HG02885 (cell line): ENCODE data around the gene NME4.
"Not testable (repeated sequence)": the region's sequence is repeated elsewhere in the genome, so short reads cannot be mapped to it uniquely, and the experiment has no call there.

ENCODE experiments used
- ATAC-seq: cut with Tn5 transposase; IDR thresholded peaks from one replicate; pipeline ENCODE4 v1.9.1; 2021; ENCODE audit warnings: mild to moderate bottlenecking; ENCODE audit not compliant: unreplicated experiment, poor library complexity

Gene NME4

GRCh38 chr16:397135-397661 lies at the start of gene NME4:
Gene NME4 (plus strand): TSS chr16:397199. CDS start chr16:397223, 24 bp downstream.
- no peak for ATAC-seq

GRCh38 chr16:347203-347602 lies 49.8 kb upstream of the NME4 start:
- ATAC-seq = no peak

GRCh38 chr16:348495-348894 lies 48.5 kb upstream of the NME4 start:
- ATAC-seq = not testable (repeated sequence)

DNA sequence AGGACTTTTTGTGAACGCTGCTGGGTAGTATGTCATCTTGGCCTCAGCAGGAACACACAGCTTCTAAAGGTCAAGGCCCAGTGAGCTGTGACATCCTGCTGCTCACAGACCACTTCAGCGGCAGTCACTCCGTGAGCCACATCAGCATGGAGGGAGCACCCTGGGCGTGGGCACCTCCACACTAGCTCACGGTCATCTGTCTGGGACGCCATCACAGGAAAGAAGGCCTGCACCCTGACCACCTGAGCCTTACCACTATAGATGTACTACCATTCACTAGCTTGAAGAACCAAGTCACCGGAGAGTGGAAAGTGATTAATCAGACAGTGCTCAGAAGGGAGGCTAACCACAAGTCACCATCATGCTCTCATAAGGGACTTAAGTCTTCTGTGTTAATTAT lies 47.8 kb upstream of the NME4 start:
- no peak for ATAC-seq

- no peak for ATAC-seq
Measured at GRCh38 chr16:350203-350602, 46.8 kb upstream of the NME4 start.

DNA sequence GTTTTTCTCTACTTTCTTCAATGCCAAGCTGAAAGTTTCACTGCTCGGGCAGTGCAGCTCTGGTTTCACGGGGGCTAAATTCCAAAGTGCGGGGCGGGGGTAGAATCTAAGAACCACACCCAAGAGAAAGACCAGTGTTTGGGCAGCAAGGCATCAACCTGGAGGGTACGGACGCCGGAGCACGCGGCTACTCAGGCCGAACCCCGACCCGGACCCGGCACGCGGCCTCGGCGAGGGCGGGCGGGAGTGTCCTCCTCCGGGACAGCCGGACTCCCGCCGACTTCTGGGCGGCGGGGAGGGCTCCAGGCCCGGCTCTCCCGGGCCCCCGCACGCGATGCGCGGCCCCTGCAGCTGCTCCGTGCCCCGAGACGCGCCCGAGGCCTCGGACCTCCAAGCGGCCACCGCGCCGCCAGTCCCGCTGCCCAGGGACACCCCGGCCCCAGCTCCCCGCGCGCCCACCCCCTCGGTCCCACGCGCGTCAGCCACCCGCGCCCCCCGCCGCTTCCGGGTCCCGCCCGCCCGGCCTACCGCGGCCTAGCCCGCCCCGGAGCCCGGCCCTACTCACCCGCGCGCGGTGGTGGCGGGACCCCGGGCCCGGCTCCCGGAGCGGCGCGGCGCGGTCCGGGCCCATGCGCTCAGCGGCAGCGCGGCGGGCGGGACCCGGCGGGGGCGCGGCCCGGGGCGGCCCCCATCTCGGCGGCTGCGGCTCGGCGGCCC lies 45.0 kb upstream of the NME4 start:
- peak; percentile 29 for ATAC-seq

GRCh38 chr16:352547-353403 lies 44.2 kb upstream of the NME4 start, which contains the start of gene AXIN1:
Gene AXIN1 (minus strand): TSS chr16:352723. CDS start chr16:347025, 5,698 bp downstream.
- peak; percentile 76 for ATAC-seq

GRCh38 chr16:353404-354290 lies 43.4 kb upstream of the NME4 start:
- no peak for ATAC-seq

- no peak for ATAC-seq
Measured at GRCh38 chr16:354291-354881, 42.6 kb upstream of the NME4 start.

- no peak for ATAC-seq
Measured at GRCh38 chr16:354971-355461, 42.0 kb upstream of the NME4 start.

- ATAC-seq = no peak
Measured at GRCh38 chr16:356741-357140, 40.3 kb upstream of the NME4 start.

DNA sequence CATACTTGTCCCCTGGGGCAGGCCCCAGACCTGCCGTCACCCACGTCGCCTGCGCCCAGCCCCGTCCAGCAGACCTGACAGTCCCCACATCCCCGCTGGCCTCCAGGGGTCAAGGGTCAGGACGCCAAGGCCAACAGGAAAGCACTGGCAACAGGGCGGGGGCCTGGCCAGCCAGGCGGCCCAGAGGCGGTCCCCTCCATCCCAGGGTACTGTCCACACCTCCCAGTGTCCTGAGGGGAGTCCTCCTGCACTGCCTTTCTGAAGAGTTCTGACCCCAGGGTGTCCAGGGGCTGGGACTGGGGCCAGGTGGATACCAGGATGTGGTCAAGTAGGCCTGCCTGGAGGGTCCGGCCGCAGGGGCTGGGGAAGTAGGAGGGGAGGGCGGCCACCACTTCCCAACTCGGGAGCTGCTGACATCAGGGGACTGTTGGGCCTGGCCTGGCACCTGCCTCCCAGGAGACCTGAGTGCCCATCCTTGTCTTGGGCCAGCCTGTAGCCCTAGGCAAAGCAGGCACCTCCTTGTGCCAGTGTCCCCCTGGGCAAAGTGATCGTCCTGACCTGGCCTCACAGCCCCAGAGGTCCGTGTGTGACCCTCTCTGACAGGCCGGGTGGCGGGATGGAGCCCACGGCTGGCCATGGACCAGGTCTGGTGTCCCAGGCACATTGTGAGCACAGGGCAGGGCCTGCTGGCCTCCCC lies 37.8 kb upstream of the NME4 start:
- ATAC-seq = no peak

DNA sequence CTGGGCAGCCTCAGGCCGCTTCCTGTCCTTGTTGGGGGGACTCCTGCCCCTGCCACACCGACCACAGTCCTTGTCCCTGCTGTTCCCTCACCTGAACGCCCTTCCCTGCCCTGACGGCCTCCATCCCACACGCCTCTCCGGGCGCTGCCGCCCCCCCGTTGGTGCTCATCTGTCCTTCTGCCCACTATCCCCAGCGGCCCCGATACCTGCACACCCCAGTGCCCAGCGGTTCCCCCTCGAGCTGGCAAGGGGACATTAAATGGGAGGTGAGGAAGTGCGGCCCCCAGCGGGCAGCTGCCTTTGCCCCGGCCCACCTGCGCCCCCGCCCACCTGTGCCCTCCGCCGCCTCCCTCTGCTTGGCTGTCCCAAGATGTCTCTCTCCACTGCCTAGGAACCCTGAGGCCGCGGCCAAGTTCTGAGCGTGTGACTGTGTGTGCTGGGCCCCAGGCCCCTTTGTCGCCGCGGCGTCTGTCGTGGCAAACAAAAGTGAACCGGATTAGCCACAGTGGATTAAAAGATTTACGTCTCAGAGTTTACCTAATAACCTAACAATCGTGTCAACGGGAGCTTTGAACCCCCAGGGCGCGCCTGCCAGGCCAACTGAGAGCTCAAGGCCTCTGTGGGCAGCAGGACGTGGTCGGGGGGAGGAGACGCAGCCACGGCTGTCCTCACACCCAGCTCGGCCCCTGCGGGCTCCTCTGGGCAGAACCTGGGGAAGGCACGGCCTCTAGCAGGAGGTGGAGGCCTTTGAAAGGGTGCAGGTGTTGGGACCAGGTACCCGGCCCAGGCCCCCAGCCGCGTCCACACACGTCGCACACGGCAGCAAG lies 36.9 kb upstream of the NME4 start:
- no peak for ATAC-seq

GRCh38 chr16:360698-361336 lies 36.2 kb upstream of the NME4 start:
- no peak for ATAC-seq

GRCh38 chr16:361341-361871 lies 35.6 kb upstream of the NME4 start:
- no peak for ATAC-seq

GRCh38 chr16:361872-362701 lies 34.9 kb upstream of the NME4 start:
- peak; percentile 51 for ATAC-seq

DNA sequence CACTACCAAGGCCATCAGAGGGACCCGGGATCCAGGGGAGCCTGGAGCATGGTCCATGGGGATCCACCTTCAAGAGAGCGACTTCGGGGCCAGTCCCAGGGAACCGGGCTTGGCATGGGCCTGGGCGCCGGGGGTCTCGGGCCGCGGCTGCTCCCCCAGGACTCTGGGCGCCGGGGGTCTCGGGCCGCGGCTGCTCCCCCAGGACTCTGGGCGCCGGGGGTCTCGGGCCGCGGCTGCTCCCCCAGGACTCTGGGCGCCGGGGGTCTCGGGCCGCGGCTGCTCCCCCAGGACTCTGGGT lies 34.3 kb upstream of the NME4 start:
- ATAC-seq = not testable (repeated sequence)
